Endodermal cell (in vitro differentiated cells): Measurements from ENCODE around the gene XXYLT1. TPM values are rescaled to one million over a fixed set of nuclear protein-coding genes. Genes with fewer than 3 reads are reported as not detected.

Experiments
- DNase-seq: peaks from one replicate; pipeline ENCODE4 v3.0.0-alpha.2; 2017
- H3K27ac ChIP-seq: 2 replicates; pipeline ENCODE4 v1.5.1; 2013; ENCODE audit warnings: mild to moderate bottlenecking, low read depth, low read length, moderate library complexity
- H3K27me3 ChIP-seq: 2 replicates; pipeline ENCODE4 v1.6.1; 2013; ENCODE audit warnings: mild to moderate bottlenecking, low read length, moderate library complexity; ENCODE audit not compliant: insufficient read depth, control insufficient read depth, poor library complexity, severe bottlenecking
- H3K36me3 ChIP-seq: 2 replicates; pipeline ENCODE4 v1.7.0; 2013; ENCODE audit warnings: mild to moderate bottlenecking, low read length, moderate library complexity; ENCODE audit not compliant: control insufficient read depth, insufficient read depth
- H3K4me1 ChIP-seq: one replicate; pipeline ENCODE4 v1.7.0; 2013; ENCODE audit warnings: low read length; ENCODE audit not compliant: control insufficient read depth, insufficient read depth
- H3K4me3 ChIP-seq: 2 replicates; pipeline ENCODE4 v1.5.1; 2013; ENCODE audit warnings: mild to moderate bottlenecking, low read length, moderate library complexity
- H3K9ac ChIP-seq: 2 replicates; pipeline ENCODE4 v1.6.1; 2013; ENCODE audit warnings: mild to moderate bottlenecking, low read length, moderate library complexity; ENCODE audit not compliant: poor library complexity, severe bottlenecking; ENCODE audit errors: extremely low read depth
- H3K9me3 ChIP-seq: 2 replicates; pipeline ENCODE4 v1.6.1; 2013; ENCODE audit warnings: mild to moderate bottlenecking, low read length, moderate library complexity; ENCODE audit not compliant: control insufficient read depth
- H3K27ac Mint-ChIP-seq: 2 replicates; pipeline ENCODE4 v1.8.0; 2020; ENCODE audit warnings: mixed read lengths
- H3K27me3 Mint-ChIP-seq: 2 replicates; pipeline ENCODE4 v1.8.0; 2021; ENCODE audit warnings: mild to moderate bottlenecking, mixed read lengths; ENCODE audit not compliant: insufficient read depth
- H3K36me3 Mint-ChIP-seq: 2 replicates; pipeline ENCODE4 v1.8.0; 2020; ENCODE audit warnings: low read depth, mixed read lengths
- H3K4me1 Mint-ChIP-seq: 2 replicates; pipeline ENCODE4 v1.8.0; 2020; ENCODE audit warnings: mixed read lengths
- H3K4me3 Mint-ChIP-seq: 2 replicates; pipeline ENCODE4 v1.8.0; 2020; ENCODE audit warnings: mild to moderate bottlenecking, moderate library complexity, mixed read lengths
- H3K9me3 Mint-ChIP-seq: 2 replicates; pipeline ENCODE4 v1.8.0; 2020; ENCODE audit warnings: mild to moderate bottlenecking, mixed read lengths
- WGBS, 2 experiments: methylation state at CpG; one replicate each; pipeline versions ENCODE4 v1.1.5 to v1.1.7; 2013; ENCODE audit warnings: missing lambda C conversion rate in 2 of 2, mixed read lengths in 1 of 2; ENCODE audit not compliant: insufficient coverage in 1 of 2, insufficient read length in 1 of 2; 5-methylcytosine and 5-hydroxymethylcytosine counted together
- total RNA-seq, 2 donors: library from RNA; stranded (reverse); fragmentation: NEBNext Ultra II Directional in 1 of 2; extraction: Animal tissue kit (Norgen Biotek cat#: 25700) in 1 of 2; gene quantifications; 2 replicates in 1 of 2; 3 replicates in 1 of 2; pipeline ENCODE4 v1.2.1, GENCODE V29; 2021
- TF ChIP-seq, protein P1 (sequence below): fragments of 200-600 bp; sonication (generic); conservative IDR thresholded peaks from 2 replicates; pipeline ENCODE4 v1.5.0; 2021; ENCODE audit warnings: antibody characterized with exemption, mild to moderate bottlenecking

The XXYLT1 gene
- total RNA-seq, 2 donors from 2014 or later = 35.5 to 38.3 TPM

DNA sequence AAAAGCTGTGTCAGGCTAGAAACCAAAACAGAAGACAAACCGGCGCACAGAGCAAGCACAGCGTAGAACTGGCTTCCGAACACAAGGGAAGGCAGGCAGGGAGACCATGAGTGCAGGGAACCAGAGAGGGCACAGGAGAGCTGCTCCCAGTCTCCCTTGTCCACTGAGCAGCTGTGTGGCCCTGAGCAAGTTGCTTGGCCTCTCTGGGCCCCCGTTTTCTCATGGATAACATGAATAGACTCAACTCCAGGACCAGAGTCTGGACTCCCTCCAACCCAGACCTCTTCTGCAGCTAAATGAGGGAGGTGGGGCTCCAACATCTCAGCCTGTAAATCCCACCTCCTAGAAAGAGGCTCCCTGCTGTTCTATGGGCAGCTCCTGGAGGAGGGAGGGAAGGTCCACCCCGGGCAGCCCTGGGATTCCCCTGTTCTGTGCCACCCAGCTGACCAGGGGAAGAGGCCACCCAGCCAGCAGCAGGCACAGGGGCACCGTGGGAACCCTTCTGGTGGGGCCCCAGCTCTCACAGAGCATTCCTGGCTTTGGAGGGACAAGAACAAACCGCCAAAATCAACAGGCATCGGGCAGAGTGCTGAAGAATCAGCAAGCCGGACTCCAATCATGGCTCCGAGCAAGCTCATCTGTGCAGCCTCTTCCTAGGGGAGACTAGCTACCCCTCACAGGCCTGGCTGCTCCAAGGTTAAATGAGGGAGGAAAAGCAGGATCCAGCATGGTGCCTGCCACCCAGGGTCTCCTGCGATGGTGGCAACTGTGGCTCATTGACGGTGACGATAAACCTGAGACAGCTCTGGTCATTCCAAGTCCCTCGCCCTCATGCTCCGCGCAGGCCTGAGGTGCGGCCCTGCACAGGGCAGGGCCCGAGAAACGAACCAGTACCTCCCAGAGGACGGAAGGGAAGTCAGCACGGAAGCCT is 15.1 kb downstream of the XXYLT1 start:
- Histone ChIP-seq H3K36me3 (no peaks in the 10 kb centered on the region), H3K27ac (no peak overlapping the region), H3K9ac (no peak overlapping the region), H3K27me3 (no peaks in the 10 kb centered on the region), H3K4me1 (peaks cover 16% of the 10 kb centered on the region), H3K4me3 (no peak overlapping the region), H3K9me3 (no peaks in the 10 kb centered on the region)
- Mint-ChIP-seq H3K36me3 (no peaks in the 10 kb centered on the region), H3K27me3 (no peaks in the 10 kb centered on the region), H3K4me1 (peaks cover 39% of the 10 kb centered on the region), H3K9me3 (no peaks in the 10 kb centered on the region), H3K27ac (no peak overlapping the region), H3K4me3 (no peak overlapping the region)
- 91 to 97% methylated on average over 13 to 22 of the region's 22 CpGs for WGBS, 2 experiments
- peak; percentile 42 for DNase-seq
- TF ChIP-seq, protein P1, sequence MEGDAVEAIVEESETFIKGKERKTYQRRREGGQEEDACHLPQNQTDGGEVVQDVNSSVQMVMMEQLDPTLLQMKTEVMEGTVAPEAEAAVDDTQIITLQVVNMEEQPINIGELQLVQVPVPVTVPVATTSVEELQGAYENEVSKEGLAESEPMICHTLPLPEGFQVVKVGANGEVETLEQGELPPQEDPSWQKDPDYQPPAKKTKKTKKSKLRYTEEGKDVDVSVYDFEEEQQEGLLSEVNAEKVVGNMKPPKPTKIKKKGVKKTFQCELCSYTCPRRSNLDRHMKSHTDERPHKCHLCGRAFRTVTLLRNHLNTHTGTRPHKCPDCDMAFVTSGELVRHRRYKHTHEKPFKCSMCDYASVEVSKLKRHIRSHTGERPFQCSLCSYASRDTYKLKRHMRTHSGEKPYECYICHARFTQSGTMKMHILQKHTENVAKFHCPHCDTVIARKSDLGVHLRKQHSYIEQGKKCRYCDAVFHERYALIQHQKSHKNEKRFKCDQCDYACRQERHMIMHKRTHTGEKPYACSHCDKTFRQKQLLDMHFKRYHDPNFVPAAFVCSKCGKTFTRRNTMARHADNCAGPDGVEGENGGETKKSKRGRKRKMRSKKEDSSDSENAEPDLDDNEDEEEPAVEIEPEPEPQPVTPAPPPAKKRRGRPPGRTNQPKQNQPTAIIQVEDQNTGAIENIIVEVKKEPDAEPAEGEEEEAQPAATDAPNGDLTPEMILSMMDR = no peak

DNA sequence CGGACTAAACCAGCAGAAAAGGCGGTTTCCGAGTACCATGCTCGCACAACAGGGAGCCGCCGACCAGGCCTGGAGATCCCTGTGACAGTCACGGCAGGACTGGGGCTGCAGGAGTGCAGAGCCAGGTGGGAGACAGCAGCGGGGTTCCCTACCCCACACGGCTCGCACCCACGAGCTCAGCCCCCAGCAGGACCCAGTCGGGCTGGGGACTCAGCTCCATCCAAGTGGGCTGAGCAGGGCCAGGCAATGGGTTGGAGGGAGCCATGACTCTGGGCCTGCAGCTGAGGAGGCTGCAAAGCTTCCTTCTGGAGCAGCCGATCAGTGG is 15.8 kb downstream of the XXYLT1 start:
- Mint-ChIP-seq H3K4me3 (no peak overlapping the region), H3K27me3 (no peaks in the 10 kb centered on the region), H3K9me3 (no peaks in the 10 kb centered on the region), H3K4me1 (peaks cover 36% of the 10 kb centered on the region), H3K36me3 (no peaks in the 10 kb centered on the region), H3K27ac (no peak overlapping the region)
- DNase-seq = no peak
- no peaks in the 10 kb centered on the region for H3K27me3 ChIP-seq
- WGBS, 2 experiments = 87 to 88% methylated on average over 1 to 13 of the region's 13 CpGs
- no peaks in the 10 kb centered on the region for H3K9me3 ChIP-seq
- no peak overlapping the region for H3K4me3 ChIP-seq
- H3K27ac ChIP-seq = no peak overlapping the region
- TF ChIP-seq, protein P1 = no peak
- no peak overlapping the region for H3K9ac ChIP-seq
- H3K36me3 ChIP-seq = no peaks in the 10 kb centered on the region
- H3K4me1 ChIP-seq = peaks cover 16% of the 10 kb centered on the region

DNA sequence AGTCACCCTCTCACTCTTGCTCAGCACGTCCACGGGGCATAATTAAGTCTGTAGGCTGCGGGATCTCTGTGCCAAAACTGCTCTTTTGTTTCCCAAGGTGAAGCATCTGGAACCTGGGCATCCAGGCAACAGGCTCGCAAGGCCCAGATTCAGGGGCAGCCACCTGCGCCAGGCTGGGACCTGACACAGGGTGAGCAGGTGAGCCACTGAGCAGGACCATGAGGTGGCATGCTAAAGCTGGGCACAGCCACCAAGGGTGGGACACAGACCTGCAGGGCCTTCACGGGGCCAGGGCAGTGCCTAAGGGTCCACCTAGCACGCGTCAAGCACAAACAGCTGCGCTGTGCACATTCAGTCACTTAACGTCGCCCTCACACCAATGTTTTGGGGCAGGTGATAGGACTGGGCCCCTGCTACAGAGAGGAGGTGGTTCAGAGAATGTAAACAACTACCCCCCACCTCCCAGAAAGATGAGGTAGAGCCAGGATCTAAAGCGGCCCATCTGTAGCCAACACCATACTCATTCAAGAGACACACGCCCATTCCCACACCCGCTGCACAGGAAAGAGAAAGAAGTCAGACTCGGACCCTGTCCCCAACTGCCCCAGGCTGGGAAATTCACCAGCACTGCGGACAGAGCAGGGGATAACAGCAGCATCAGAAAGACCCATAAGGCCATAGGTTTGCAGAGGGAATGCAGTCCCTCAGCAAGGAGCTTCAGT is 16.3 kb downstream of the XXYLT1 start:
- no peaks in the 10 kb centered on the region for H3K27me3 Mint-ChIP-seq
- peaks cover 3% of the 10 kb centered on the region for H3K36me3 Mint-ChIP-seq
- no peak overlapping the region for H3K4me3 Mint-ChIP-seq
- Histone ChIP-seq H3K27ac (no peak overlapping the region), H3K4me1 (peaks cover 16% of the 10 kb centered on the region), H3K36me3 (no peaks in the 10 kb centered on the region), H3K9ac (no peak overlapping the region), H3K4me3 (no peak overlapping the region), H3K27me3 (no peaks in the 10 kb centered on the region), H3K9me3 (no peaks in the 10 kb centered on the region)
- H3K27ac Mint-ChIP-seq = peak overlapping the region; percentile 35
- H3K4me1 Mint-ChIP-seq = peaks cover 36% of the 10 kb centered on the region
- TF ChIP-seq, protein P1 = no peak
- DNase-seq = peak; percentile 47
- WGBS, 2 experiments = 92% methylated on average over 13 to 16 of the region's 16 CpGs
- H3K9me3 Mint-ChIP-seq = no peaks in the 10 kb centered on the region
